ENCODE results near the gene MMP27. TPM values are rescaled to one million over a fixed set of nuclear protein-coding genes. Genes with fewer than 3 reads are reported as not detected.

MMP27 gene
- total RNA-seq, 2 experiments from 2014 or later = not detected

- CTCF ChIA-PET = no interaction called here
Measured at GRCh38 chr11:102704841-102705240, 728 bp downstream of the MMP27 start.

GRCh38 chr11:102703826-102704493 is 1.6 kb downstream of the MMP27 start:
- POLR2A ChIA-PET = no interaction called here
- CTCF ChIA-PET = no interaction called here

More at GRCh38 chr11:102704841-102705240, 728 bp downstream of the MMP27 start:
- POLR2A ChIA-PET = no interaction called here

- CTCF ChIA-PET = no interaction called here
- POLR2A ChIA-PET = no interaction called here
Measured at GRCh38 chr11:102695201-102695600, 10.4 kb downstream of the MMP27 start.

- ChIA-PET CTCF (no interaction called here), POLR2A (no interaction called here)
Measured at GRCh38 chr11:102685754-102686153, 19.8 kb downstream of the MMP27 start.

GRCh38 chr11:102685338-102685737 is 20.2 kb downstream of the MMP27 start:
- ChIA-PET POLR2A (no interaction called here), CTCF (no interaction called here)

- CTCF ChIA-PET = interaction anchor here (1.3 kb wide), 1 partner anchor 17 kb away, joined by 3 read pairs; no protein-coding TSS in a partner anchor
- POLR2A ChIA-PET = no interaction called here
Measured at GRCh38 chr11:102683277-102683676, 22.3 kb downstream of the MMP27 start.

- POLR2A ChIA-PET = no interaction called here
- CTCF ChIA-PET = no interaction called here
Measured at GRCh38 chr11:102680945-102681344, 24.6 kb downstream of the MMP27 start.

GRCh38 chr11:102678022-102678421 is 27.5 kb downstream of the MMP27 start:
- POLR2A ChIA-PET = no interaction called here
- CTCF ChIA-PET = no interaction called here

- ChIA-PET CTCF (no interaction called here), POLR2A (no interaction called here)
Measured at GRCh38 chr11:102676084-102676483, 29.5 kb downstream of the MMP27 start.

- CTCF ChIA-PET = no interaction called here
- POLR2A ChIA-PET = no interaction called here
Measured at GRCh38 chr11:102669664-102670063, 35.9 kb downstream of the MMP27 start.

GRCh38 chr11:102666331-102666957 is 39.1 kb downstream of the MMP27 start:
- CTCF ChIA-PET = interaction anchor here (0.6 to 1.3 kb wide), 7 partner anchors 11 to 372 kb away, joined by 3 to 7 read pairs (median 4); no protein-coding TSS in a partner anchor
- POLR2A ChIA-PET = no interaction called here

GRCh38 chr11:102664001-102664752 is 41.4 kb downstream of the MMP27 start:
- CTCF ChIA-PET = interaction anchor here (1.2 kb wide), 1 partner anchor 50 kb away, joined by 4 read pairs; no protein-coding TSS in a partner anchor
- POLR2A ChIA-PET = no interaction called here

- CTCF ChIA-PET = no interaction called here
- POLR2A ChIA-PET = no interaction called here
Measured at GRCh38 chr11:102662607-102663006, 43.0 kb downstream of the MMP27 start.

GRCh38 chr11:102661040-102661439 is 44.5 kb downstream of the MMP27 start:
- ChIA-PET CTCF (no interaction called here), POLR2A (no interaction called here)

- ChIA-PET CTCF (no interaction called here), POLR2A (no interaction called here)
Measured at GRCh38 chr11:102656528-102656927, 49.0 kb downstream of the MMP27 start.

GRCh38 chr11:102655547-102655946 is 50.0 kb downstream of the MMP27 start:
- ChIA-PET CTCF (no interaction called here), POLR2A (no interaction called here)

GRCh38 chr11:102654761-102655160 is 50.8 kb downstream of the MMP27 start:
- POLR2A ChIA-PET = no interaction called here
- CTCF ChIA-PET = no interaction called here

- ChIA-PET CTCF (no interaction called here), POLR2A (no interaction called here)
Measured at GRCh38 chr11:102653744-102654291, 51.8 kb downstream of the MMP27 start.

GRCh38 chr11:102647430-102647829 is 58.1 kb downstream of the MMP27 start:
- POLR2A ChIA-PET = no interaction called here
- CTCF ChIA-PET = no interaction called here

GRCh38 chr11:102643941-102644340 is 61.6 kb downstream of the MMP27 start:
- CTCF ChIA-PET = no interaction called here
- POLR2A ChIA-PET = no interaction called here
